ENCODE data around the gene CDC25B.
A peak's percentile ranks its signal among the peaks of the same experiment; 100 is the strongest.

Gene CDC25B

DNA sequence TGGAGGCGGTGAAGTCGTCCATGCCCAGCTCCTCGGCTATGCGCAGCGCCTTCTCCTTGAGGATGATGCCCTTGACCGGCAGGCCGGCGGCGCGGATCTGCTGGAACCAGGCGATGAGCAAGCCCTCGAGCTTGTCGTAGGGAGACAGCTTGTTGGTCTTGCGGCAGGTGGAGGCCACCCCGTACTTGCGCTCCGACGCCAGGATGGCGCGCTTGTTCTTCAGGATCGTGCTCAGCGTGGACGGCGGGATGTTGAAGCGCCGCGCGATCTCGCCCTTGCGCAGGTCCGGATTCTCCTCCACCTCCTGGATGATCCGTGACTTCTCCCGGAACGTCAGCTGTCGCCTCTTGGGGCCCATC is 10.0 kb upstream of the CDC25B start (continued):
- TF ChIP-seq, protein P1, sequence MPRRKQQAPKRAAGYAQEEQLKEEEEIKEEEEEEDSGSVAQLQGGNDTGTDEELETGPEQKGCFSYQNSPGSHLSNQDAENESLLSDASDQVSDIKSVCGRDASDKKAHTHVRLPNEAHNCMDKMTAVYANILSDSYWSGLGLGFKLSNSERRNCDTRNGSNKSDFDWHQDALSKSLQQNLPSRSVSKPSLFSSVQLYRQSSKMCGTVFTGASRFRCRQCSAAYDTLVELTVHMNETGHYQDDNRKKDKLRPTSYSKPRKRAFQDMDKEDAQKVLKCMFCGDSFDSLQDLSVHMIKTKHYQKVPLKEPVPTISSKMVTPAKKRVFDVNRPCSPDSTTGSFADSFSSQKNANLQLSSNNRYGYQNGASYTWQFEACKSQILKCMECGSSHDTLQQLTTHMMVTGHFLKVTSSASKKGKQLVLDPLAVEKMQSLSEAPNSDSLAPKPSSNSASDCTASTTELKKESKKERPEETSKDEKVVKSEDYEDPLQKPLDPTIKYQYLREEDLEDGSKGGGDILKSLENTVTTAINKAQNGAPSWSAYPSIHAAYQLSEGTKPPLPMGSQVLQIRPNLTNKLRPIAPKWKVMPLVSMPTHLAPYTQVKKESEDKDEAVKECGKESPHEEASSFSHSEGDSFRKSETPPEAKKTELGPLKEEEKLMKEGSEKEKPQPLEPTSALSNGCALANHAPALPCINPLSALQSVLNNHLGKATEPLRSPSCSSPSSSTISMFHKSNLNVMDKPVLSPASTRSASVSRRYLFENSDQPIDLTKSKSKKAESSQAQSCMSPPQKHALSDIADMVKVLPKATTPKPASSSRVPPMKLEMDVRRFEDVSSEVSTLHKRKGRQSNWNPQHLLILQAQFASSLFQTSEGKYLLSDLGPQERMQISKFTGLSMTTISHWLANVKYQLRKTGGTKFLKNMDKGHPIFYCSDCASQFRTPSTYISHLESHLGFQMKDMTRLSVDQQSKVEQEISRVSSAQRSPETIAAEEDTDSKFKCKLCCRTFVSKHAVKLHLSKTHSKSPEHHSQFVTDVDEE (CRISPR knock-in tag; IDR thresholded peaks at IDR 0.05): no peak
- TF ChIP-seq ESRRG (CRISPR knock-in tag; IDR thresholded peaks at IDR 0.05): no peak
- no peak for TF ChIP-seq CSDC2 (CRISPR knock-in tag; IDR thresholded peaks at IDR 0.05)
- no peak for TF ChIP-seq GLIS3 (CRISPR knock-in tag; IDR thresholded peaks at IDR 0.05)
- no peak for TF ChIP-seq TCF4 (CRISPR knock-in tag; IDR thresholded peaks at IDR 0.05; ENCODE audit: borderline replicate concordance)
- no peak for TF ChIP-seq ZFP3 (CRISPR knock-in tag; IDR thresholded peaks at IDR 0.05)

GRCh38 chr20:3786665-3787323 is 9.3 kb upstream of the CDC25B start, which contains the start of gene CENPB:
Gene CENPB, minus strand, starts transcription at chr20:3786740. Its CDS starts 257 bp downstream, at chr20:3786483.
- ATAC-seq: peak; percentile 86

GRCh38 chr20:3787324-3788014 is 8.6 kb upstream of the CDC25B start:
- ATAC-seq: no peak
- TF ChIP-seq TCF4 (CRISPR knock-in tag; IDR thresholded peaks at IDR 0.05; ENCODE audit: borderline replicate concordance): no peak
- no peak for TF ChIP-seq OSR1 (CRISPR knock-in tag; IDR thresholded peaks at IDR 0.05)
- TF ChIP-seq ZFP30 (CRISPR knock-in tag; IDR thresholded peaks at IDR 0.05): no peak

More at GRCh38 chr20:3786665-3787323, 9.3 kb upstream of the CDC25B start, which contains the start of gene CENPB:
- no peak for TF ChIP-seq ISL1 (CRISPR knock-in tag; IDR thresholded peaks at IDR 0.05)
- no peak for TF ChIP-seq TCF4 (CRISPR knock-in tag; IDR thresholded peaks at IDR 0.05; ENCODE audit: borderline replicate concordance)
- no peak for TF ChIP-seq PATZ1 (CRISPR knock-in tag; IDR thresholded peaks at IDR 0.05; ENCODE audit: borderline replicate concordance)
- no peak for TF ChIP-seq GLIS3 (CRISPR knock-in tag; IDR thresholded peaks at IDR 0.05)
- TF ChIP-seq ZNF8 (CRISPR knock-in tag; IDR thresholded peaks at IDR 0.05): no peak
- TF ChIP-seq ZC3H10 (CRISPR knock-in tag; IDR thresholded peaks at IDR 0.05): no peak
- TF ChIP-seq ZNF565 (CRISPR knock-in tag; conservative IDR thresholded peaks at IDR 0.05; ENCODE audit: low read depth): no peak
- TF ChIP-seq, protein P2, sequence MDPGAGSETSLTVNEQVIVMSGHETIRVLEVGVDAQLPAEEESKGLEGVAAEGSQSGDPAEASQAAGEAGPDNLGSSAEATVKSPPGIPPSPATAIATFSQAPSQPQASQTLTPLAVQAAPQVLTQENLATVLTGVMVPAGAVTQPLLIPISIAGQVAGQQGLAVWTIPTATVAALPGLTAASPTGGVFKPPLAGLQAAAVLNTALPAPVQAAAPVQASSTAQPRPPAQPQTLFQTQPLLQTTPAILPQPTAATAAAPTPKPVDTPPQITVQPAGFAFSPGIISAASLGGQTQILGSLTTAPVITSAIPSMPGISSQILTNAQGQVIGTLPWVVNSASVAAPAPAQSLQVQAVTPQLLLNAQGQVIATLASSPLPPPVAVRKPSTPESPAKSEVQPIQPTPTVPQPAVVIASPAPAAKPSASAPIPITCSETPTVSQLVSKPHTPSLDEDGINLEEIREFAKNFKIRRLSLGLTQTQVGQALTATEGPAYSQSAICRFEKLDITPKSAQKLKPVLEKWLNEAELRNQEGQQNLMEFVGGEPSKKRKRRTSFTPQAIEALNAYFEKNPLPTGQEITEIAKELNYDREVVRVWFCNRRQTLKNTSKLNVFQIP (CRISPR knock-in tag; IDR thresholded peaks at IDR 0.05; ENCODE audit: borderline replicate concordance, low read depth): no peak
- no peak for TF ChIP-seq SNAI2 (CRISPR knock-in tag; IDR thresholded peaks at IDR 0.05)
- TF ChIP-seq CSDC2 (CRISPR knock-in tag; IDR thresholded peaks at IDR 0.05): no peak
- no peak for TF ChIP-seq ZNF70 (CRISPR knock-in tag; IDR thresholded peaks at IDR 0.05)
- no peak for TF ChIP-seq ARNTL (CRISPR knock-in tag; IDR thresholded peaks at IDR 0.05; ENCODE audit: borderline replicate concordance, low read depth)
- TF ChIP-seq PPARA (CRISPR knock-in tag; IDR thresholded peaks at IDR 0.05; ENCODE audit: borderline replicate concordance): no peak
- TF ChIP-seq ZFP3 (CRISPR knock-in tag; IDR thresholded peaks at IDR 0.05): no peak
- TF ChIP-seq, protein P3, sequence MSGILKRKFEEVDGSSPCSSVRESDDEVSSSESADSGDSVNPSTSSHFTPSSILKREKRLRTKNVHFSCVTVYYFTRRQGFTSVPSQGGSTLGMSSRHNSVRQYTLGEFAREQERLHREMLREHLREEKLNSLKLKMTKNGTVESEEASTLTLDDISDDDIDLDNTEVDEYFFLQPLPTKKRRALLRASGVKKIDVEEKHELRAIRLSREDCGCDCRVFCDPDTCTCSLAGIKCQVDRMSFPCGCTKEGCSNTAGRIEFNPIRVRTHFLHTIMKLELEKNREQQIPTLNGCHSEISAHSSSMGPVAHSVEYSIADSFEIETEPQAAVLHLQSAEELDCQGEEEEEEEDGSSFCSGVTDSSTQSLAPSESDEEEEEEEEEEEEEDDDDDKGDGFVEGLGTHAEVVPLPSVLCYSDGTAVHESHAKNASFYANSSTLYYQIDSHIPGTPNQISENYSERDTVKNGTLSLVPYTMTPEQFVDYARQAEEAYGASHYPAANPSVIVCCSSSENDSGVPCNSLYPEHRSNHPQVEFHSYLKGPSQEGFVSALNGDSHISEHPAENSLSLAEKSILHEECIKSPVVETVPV (CRISPR knock-in tag; IDR thresholded peaks at IDR 0.05): no peak
- TF ChIP-seq RARB (CRISPR knock-in tag; IDR thresholded peaks at IDR 0.05): no peak
- no peak for TF ChIP-seq OSR1 (CRISPR knock-in tag; IDR thresholded peaks at IDR 0.05)
